Right forelimb (tissue), 1 donor: Measurements from ENCODE around the gene FAM98B.

Source experiments
- DNase-seq: peaks from one replicate; pipeline ENCODE4 v3.0.0-alpha.2; 2018

The FAM98B gene

DNA sequence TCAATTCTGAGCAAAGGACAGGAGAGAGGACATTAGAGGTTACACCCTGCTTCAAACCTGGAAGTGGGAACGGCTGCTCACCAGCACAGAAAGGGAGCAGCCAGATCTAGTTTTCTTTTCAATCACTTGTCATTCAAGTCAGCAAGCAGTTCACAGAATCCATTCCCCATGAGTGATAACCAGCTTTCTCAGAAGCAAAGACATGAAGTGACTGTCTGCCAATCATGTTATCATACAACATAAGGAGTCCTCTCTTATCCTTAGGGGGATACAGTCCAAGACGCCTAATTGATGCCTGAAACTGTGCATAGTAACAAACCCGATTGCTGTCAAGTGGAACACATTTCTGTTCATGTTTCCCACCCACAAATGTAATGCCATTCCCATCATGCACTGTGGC lies 54.7 kb downstream of the FAM98B start:
- no peak for DNase-seq

DNA sequence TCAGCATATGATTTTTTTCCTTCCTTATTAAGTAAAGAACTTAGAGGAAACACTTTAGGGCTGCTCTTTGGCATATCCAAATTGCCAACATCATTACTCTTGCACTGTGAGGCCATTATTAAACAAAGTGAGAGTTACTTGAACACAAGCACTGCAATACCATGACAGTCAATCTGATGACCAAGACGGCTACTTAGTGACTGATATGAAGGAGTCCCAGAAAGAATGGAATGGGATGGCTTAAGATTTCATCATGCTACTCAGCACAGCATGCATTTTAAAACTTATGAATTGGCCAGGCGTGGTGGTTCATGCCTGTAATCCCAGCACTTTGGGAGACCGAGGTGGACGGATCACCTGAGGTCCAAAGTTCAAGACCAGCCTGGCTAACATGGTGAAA lies 55.2 kb downstream of the FAM98B start:
- DNase-seq: no peak

DNA sequence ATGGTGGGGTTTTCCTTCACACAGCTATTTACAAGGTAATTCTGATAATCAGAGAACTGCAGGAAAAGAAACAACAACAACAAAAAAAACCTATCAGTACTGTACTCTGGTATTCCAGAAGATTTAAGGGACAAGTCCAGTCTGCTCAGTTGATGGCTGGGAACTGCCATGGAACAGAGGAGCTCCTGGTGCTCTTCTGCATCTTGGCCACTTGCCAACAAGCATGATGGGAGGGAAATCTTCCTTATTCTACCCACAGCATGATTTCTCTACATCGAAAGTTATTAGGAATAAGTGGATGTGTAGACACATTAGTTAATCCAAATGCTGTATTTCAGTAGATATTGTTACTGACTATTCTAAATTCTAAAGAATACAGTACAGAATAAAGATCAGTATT lies 59.0 kb downstream of the FAM98B start:
- no peak for DNase-seq

DNA sequence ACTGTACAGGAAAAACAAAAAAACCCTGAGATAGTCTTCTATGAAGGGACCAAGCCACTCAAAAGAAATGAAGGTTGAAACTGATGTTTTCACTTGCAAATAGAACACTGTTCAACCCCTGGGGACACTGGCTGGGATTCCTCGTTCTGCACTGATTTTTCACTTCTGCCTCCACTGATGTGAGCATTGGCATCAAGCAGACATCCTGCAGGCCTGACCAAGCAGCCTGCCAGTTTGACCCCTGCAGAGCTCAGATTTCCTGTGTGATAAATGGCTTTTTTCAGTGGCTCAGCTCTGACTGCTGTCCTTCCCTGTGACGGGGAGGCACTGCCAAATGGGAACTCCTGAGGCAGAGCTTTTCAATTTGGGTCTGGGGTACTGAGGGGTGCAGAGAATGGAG lies 60.7 kb downstream of the FAM98B start:
- DNase-seq: no peak

DNA sequence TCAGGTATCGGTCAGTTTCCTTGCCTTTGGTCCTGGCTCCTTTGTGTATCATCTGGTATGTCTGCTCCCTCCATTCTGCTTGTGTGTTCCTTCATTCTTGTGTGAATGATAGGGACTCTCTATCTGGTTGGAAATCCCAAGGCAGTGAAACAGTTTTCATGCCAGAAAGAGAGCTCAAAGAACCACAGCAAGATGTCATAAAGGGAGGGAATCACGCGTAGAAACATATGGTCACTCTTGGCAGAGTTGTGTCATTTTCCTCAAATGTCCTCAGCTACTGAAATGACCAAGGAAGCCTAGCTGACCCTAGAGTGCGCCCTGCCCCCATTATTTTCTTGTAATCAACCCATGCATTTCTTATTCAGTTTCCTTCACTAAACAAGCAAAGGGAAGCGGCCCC lies 62.7 kb downstream of the FAM98B start:
- DNase-seq: no peak

DNA sequence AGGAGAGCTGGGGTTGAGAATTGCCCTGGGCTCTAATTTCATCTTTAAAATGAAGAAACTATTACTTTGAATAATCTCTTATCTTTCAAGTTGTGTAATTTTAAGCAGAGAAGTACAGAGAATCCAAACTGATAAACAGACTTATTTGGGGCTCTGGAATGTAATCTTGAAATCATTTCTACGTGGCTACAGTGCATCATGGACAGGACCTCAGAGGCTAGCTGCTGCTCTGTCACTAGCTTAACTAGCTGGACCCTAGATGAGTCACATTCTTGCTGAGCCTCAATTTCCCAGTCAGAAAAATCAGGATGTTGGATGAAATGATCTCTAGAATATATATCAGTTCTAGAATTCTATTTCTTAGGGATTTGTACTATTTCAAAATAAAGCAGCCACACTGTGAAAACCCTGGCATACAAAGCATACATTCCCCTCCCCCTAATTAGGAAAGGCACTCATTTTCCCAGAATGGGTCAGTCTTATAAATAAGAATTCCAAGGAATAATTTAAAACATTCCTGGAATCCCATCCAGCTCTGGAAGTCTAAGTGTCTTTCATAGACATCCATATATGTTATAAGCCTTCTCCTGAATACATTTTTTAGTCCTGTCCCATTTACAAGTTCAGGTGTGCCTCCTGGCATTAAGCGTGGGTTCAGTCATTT lies 63.5 kb downstream of the FAM98B start:
- DNase-seq: no peak

DNA sequence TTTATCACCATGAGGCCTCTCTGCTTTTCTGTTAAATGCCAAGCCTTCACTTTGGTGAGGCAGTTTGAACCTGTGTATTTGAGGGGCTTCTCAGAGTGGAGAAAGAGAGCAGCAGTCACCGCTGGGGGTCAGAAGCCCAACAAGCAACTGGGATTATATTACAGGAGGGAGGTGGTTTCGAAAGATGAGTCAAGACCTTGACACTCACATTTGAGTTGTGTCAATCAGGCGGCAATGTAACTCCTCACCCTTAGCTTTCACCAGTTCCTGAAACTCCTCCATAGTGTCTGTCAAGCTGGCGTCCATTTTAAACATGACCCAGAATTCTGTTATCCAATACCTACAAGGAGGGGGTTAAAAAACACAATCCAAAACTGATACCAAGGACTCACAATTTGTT lies 64.2 kb downstream of the FAM98B start:
- DNase-seq: no peak

DNA sequence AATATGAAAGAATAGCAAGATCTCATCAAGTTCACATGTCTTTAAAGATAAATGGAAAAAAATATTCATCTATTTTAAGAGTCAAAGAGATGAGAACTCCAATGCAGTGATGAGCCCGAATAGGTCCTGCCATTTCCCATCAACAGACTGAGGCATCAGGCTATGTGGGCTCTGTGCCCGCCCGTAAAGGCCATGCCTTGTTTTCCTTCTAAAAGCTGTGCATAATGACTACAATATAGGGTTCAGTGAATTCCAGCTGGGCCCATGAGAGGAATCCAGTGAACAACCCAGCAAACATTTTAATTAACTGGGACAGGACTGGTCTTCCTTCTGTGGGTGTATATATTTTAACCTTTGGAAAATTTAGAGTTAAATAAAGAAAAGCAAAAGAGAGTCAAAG lies 66.1 kb downstream of the FAM98B start:
- no peak for DNase-seq

DNA sequence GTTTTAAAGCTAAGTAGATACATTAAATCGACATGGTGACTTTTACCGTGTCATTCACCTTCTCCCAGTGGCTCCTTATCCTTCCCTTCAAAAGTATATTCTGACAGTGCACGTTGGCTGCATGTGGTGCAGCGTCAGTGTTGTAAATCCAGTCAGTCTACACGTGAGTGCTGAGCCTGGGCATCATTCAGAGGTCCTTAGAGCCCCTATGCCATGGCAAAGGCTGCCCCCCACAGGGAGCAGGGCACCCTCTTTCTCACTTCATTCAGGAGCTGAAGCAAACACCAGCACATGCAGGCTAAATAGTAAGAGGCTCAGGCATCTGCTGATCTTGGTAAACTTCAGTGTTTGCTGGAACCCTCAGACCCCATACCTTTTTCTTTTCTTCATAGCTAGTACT lies 67.4 kb downstream of the FAM98B start:
- DNase-seq: no peak

DNA sequence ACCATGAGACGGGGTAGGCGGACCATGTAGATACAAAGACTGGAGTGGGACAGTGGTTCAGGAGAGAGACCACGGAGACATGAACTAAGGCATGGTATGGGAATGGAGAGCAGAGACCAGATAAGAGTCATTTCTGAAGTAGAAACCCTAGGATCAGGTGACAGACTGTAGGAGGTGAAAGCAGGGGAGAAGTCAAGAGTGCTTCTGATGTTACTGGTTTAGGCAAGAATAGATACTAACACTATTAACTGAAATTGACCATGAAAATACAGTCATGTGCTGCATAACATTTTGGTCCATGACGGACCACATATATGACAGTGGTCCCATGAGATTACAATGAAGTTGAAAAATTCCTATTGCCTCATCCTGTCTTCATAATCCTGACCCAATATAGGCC lies 69.0 kb downstream of the FAM98B start:
- no peak for DNase-seq

DNA sequence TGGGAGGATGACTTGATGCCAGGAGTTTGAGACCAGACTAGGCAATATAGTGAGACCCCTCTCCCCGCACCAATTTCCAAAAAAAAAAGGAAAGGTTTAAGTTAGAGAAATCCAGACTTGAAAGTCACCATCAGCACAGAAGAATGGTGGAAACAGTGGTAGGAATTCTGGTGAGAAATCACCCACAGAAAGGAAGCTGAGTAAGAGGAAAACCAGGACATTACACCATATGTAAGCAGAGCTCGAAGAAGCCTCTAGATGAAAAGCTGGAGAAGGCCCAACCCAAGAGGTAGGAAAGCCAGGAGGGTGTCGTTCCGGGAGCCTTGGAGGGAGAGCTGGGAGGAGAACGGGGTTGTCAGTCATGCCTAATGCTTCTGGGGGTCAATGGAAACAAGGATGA lies 70.2 kb downstream of the FAM98B start:
- DNase-seq: no peak

DNA sequence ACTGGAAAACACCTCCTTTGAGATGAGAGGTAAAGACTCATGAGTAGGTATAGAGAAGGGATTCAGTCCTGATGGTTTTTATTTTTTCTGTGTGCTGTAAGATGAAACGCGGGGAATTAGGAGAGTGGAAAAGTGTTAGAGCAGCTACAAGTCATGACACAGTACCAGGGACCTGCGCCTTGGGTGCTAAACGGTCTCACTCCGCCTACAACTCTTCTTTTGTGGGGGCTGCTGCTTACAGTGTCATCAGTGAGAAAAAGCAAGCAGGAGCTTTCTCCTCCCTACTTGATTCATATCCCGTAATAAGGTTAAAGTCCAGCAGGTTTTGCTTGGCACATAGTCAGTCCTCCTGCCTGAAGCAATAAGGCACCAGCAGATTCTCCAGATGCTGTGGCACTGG lies 71.6 kb downstream of the FAM98B start:
- no peak for DNase-seq

DNA sequence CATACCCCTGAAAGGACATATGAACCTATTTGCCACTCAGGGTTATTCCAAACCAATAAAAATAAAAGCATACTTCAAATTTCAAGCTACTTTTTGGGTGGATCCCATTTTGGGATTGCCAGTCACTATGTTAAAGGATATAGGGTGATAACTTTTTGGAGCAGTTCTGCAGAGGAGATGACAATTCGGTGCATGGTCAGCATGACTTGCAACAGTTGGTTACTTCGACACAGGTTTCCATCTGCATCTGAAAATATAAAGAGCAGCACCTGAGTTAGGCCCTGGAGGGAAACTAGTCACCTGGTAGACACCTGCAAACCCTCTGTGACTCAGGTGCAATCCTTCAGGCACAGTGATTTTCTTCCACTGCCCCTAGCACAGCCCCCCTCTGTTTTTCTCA lies 72.2 kb downstream of the FAM98B start:
- no peak for DNase-seq

DNA sequence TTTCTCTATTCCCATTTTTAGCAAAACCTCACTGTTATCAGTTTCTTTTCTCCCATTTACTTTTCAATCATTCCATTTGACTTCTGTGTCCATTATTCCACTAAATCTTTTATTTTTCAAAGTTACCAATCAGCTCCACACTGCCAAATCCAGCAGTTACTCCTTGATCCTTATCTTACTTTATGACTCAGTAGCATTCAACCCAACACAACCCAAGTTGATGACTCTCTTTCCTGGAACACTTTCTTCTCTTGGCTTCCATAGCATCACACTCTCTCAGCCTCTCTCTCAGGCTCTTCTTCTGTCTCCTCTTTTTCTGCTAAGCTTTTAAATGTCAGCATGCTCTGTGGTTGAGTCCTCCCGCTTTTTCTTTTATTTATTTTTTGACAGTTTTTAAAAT lies 74.4 kb downstream of the FAM98B start:
- DNase-seq: no peak

DNA sequence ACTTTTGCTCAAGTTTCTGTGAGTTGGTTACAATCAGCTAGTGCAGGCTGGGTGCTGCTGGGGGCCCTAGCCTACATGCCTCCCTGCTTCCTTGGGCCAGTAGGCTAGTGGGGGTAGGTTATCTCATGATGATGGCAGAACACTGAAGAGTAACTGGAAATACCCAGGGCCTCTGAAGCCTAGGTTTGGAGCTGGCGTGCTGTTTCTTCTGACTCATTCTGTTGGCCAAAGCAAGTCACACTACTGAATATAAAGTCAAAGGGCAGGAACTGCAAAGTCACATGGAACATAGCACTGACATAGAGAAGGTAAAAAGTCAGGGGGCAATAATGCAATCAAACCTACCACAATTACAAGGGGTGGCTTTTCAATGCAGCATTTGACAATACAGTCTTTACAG lies 76.2 kb downstream of the FAM98B start:
- no peak for DNase-seq

DNA sequence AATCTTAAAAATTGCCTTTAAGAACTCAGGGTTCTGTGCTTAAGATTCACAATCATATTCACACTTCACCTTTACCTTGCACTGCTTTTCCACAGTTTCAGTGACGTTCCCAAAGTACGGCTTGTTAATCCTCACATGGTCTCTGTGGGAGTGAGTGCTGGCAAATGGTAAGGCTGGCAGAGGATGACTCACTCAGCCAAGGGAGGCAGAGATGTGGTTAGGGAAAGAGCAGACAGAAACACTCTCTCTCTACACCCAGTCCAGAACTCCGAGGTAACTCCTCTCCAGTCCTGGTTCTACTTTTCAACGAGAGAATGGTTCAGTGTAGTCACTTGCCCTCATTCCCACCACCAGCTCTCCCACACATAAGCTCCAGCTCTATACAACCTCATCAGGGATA lies 77.6 kb downstream of the FAM98B start:
- DNase-seq: no peak

DNA sequence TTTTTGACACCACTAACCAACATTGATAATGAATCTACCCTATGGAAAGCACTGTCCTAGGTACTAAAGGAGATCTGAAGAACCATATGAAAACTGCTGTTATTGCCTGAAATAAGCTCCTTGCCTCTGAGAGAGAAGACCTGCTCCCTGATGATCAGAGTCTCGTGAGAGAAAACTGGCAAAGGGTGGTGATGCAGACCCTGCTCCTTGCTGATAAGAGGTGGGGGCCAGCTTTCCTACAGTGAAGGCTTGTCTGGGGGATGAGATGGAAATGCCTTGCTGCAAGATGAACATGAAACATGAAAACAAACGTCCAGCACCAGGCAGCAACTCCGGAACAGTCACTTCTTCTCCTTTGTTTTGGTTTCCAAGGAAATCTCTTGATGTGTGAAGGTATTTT lies 78.8 kb downstream of the FAM98B start:
- no peak for DNase-seq

DNA sequence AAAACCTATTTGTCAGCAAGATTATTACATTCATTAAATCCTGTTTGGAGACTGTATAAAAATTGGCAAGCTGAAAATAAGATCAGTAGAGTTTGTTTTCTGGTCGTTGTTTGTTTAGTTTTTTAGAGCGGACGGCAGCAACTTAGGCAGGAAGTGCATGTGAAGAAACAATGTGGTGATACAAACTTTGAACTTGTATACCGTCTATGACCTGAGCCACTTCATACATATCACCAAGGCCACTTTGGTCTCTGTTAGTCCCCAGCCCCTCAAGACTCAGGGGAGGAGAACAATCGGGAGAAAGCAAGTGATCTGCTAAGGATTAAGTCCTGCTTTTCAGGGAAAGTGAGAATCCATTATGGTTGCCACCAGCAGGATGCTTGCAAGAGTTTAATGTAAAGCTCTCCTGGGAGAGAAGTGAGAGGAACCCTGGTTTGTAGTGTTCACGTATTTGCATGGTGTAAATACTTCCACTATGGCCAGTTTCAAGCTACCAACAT lies 79.5 kb downstream of the FAM98B start:
- no peak for DNase-seq

DNA sequence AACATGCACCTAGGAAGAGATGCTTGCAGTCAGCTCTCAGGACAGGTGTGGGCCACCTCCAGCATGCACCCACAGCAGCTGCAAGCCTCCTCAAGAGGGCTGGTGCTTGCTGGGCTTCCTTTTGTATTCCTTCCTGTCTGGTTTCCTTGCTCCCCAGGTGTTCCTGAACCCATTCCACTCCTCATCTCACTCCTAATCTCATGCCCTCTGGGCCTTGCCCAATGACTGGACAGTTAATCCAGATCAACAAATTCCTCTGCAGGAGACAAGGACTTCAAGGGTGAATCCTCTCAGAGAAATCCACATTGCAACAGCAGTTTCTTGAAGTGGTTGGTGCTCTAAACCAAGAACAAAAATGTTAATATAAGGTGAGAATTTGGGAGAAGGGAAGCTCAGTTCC lies 80.0 kb downstream of the FAM98B start:
- no peak for DNase-seq

DNA sequence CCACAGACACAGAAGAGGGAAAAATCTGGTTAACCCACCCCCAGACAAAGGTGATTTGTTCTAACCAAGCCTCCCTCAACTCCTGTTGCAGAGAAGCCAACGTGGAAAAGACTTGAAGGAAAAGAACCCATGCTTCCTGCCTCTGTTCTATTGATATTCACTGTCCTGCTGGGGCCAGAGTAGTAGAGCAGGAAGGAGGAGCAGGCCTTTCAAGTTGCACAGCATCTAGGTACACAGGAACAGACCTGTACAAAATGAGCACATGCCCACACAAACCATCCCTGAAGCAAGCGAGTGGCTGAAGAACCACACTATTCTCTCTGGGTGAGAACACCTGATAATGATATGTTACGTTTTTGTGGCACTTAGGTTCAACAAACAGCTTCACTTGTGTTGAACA lies 80.8 kb downstream of the FAM98B start:
- no peak for DNase-seq

DNA sequence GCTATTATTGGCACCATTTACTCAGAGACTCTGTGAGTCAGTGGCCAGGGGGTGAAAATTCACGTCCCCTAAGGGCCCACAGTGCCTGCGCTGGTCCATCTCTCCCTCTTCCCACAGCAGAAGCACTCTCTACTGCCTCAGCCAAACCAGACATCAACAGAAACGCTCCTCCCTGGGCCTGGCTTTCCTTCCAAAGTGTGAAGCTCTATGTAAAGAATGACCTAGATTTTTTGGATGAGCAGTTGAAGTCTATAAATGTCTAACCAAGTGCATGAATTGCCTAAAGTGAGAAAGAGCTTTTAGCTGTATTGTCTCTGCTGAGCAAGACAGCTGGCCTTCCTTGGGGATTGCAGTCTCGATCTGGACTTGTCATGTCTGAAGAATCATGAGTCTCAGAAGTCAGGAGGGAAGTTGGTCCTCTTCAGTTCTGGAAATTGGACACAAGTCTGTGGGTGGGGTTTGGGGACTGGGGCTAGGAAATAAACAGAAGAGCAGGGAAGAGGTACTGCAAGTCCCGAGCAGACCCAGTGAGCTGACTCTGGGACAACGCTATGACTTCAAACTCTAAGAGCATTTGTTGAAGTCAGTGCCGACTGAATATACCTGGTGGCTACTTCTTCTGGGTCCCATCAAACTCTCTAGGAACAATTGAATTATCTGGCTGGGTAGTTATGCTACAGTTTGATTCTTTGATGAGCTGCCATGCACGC lies 81.7 kb downstream of the FAM98B start:
- no peak for DNase-seq

DNA sequence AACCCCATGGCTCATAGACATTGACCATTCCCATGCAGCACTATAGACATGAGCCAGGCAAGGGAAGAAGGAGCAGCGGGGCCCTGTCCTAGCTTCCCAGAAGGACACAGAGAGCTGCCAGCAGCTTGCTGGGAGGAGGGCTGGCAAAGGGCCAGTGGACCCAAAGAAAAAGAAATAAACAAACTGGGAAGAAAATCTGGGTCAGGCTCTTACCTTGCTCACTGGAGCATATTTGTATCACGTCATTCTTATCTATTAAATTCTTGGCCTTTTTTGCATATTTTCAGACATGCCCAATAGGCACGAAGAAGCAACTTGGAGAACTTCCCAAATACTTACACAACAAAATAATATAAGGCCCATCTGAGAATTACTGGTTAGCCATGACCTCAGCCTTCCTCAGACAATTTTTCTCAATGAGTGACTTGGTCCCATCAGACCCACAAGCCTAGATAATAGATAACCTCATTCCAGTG lies 82.3 kb downstream of the FAM98B start:
- DNase-seq: no peak
